C4-2B (cell line): Measurements from ENCODE around the gene KRT84.

Experiments used
- H3K27ac ChIP-seq: fragments of 450-650 bp; 2 replicates; pipeline ENCODE4 v1.5.1; 2017
- CTCF ChIP-seq: fragments of 450-650 bp; conservative IDR thresholded peaks from 2 replicates; pipeline ENCODE4 v1.5.1; 2017; ENCODE audit warnings: mild to moderate bottlenecking
- ZFX ChIP-seq: fragments of 450-650 bp; IDR thresholded peaks from 2 replicates; pipeline ENCODE4 v1.6.1; 2017

KRT84 gene

GRCh38 chr12:52370926-52371608 is 14.4 kb downstream of the KRT84 start:
- TF ChIP-seq ZFX (no peak), CTCF (no peak)
- H3K27ac ChIP-seq: no peak overlapping the region

- no peak overlapping the region for H3K27ac ChIP-seq
- no peak for TF ChIP-seq ZFX
- TF ChIP-seq CTCF: no peak
Measured at GRCh38 chr12:52369809-52370208, 15.6 kb downstream of the KRT84 start.

- H3K27ac ChIP-seq: no peak overlapping the region
- TF ChIP-seq CTCF: no peak
- no peak for TF ChIP-seq ZFX
Measured at GRCh38 chr12:52369211-52369610, 16.2 kb downstream of the KRT84 start.

- TF ChIP-seq CTCF: no peak
- TF ChIP-seq ZFX: no peak
- H3K27ac ChIP-seq: no peak overlapping the region
Measured at GRCh38 chr12:52368508-52368907, 16.9 kb downstream of the KRT84 start.

- no peak overlapping the region for H3K27ac ChIP-seq
- no peak for TF ChIP-seq ZFX
- TF ChIP-seq CTCF: no peak
Measured at GRCh38 chr12:52367876-52368275, 17.6 kb downstream of the KRT84 start.

DNA sequence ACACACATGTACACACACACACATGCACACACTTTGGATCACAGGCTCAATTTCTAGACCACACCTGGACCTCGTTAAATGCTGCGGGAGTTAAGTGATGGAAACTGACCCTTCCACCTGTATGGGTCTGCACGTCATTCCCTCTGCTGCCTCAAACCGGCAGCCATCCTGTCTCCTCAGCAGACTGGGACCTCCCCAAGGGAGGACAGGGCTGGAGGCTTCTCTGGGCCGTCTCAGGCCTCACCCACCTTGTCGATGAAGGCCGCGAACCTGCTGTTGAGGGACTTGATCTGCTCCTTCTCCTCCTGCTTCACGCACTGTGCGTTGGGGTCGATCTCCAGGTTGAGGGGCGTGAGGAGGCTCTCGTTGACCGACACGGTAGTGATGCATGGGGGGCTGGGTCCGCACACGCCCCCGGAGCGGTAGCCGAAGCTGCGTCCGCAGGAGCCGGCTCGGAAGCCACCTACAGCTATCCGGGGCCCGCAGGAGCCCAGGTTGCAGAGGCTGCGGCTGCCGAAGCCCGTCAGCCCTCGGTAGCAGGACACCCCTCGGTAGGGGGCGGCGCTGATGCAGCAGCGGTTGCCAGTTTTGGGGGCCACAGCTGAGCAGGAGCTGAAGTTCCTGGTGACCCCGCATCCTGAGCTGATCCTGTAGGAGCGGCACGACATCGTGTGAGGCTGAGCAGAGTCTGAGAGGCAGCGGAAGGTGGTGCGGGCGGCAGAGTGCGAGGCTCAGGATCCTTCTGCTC is 18.5 kb downstream of the KRT84 start, which contains the start of gene KRT85:
Gene KRT85 (minus strand): TSS at position 744 of the 748 bp plus-strand sequence. CDS start 76 bp downstream, at position 668.
- no peak within 1 kb of the TSS for H3K27ac ChIP-seq
- TF ChIP-seq ZFX: no peak
- TF ChIP-seq CTCF: no peak

DNA sequence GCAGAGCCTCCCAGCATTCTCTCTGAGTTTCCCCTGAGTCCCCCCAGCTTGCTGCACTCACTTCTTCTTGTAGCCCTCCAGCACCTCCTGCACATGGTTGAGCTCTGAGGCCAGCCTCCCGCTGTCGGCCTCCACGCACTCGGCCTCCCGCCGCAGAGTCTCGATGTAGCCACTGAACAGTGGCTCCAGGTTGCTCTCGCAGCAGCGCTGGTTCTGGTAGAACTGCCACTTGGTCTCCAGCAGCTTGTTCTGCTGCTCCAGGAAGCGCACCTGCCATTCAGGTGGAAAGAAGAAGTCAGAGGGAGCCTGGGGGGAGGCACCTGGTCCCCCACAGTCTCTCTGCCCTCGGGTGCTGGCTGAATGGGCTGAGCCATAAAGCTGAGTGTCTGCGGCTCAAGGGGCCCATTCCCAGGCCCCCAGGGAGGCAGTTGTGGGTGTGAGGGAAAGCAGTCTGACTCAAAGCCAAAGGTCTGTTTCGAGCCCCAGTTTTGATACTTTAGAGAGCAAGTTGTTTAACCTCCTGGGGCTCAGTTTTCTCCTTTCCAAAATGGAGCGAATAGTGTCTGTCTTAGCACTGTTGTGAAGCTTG is 20.5 kb downstream of the KRT84 start:
- no peak for TF ChIP-seq ZFX
- TF ChIP-seq CTCF: no peak
- no peak overlapping the region for H3K27ac ChIP-seq
